GM21825 (cell line): Measurements from ENCODE around the gene ZNF581.

Source experiments
- ATAC-seq: cut with Tn5 transposase; IDR thresholded peaks from one replicate; pipeline ENCODE4 v1.9.1; 2021; ENCODE audit warnings: mild to moderate bottlenecking, moderate library complexity; ENCODE audit not compliant: unreplicated experiment

The ZNF581 gene

GRCh38 chr19:55678121-55678671, 34.7 kb downstream of the ZNF581 start:
- ATAC-seq, result peak; percentile 65

GRCh38 chr19:55679343-55680257, 36.2 kb downstream of the ZNF581 start:
- ATAC-seq, result no peak

GRCh38 chr19:55680339-55681130, 37.1 kb downstream of the ZNF581 start:
- ATAC-seq, result no peak

- no peak for ATAC-seq
Measured at GRCh38 chr19:55681131-55682092, 38.0 kb downstream of the ZNF581 start.

- ATAC-seq, result no peak
Measured at GRCh38 chr19:55683449-55684261, 40.2 kb downstream of the ZNF581 start.

- ATAC-seq, result no peak
Measured at GRCh38 chr19:55684946-55685681, 41.7 kb downstream of the ZNF581 start.

GRCh38 chr19:55685776-55686175, 42.3 kb downstream of the ZNF581 start:
- ATAC-seq, result no peak

GRCh38 chr19:55686311-55687050, 43.0 kb downstream of the ZNF581 start:
- ATAC-seq, result no peak

GRCh38 chr19:55687281-55688201, 44.1 kb downstream of the ZNF581 start:
- ATAC-seq, result no peak

GRCh38 chr19:55688422-55689218, 45.2 kb downstream of the ZNF581 start:
- no peak for ATAC-seq

- ATAC-seq, result no peak
Measured at GRCh38 chr19:55689411-55690108, 46.1 kb downstream of the ZNF581 start.

GRCh38 chr19:55690109-55690768, 46.8 kb downstream of the ZNF581 start:
- no peak for ATAC-seq

GRCh38 chr19:55690769-55691545, 47.5 kb downstream of the ZNF581 start:
- ATAC-seq, result no peak
